ENCODE results near the gene OCIAD1.

Gene OCIAD1

DNA sequence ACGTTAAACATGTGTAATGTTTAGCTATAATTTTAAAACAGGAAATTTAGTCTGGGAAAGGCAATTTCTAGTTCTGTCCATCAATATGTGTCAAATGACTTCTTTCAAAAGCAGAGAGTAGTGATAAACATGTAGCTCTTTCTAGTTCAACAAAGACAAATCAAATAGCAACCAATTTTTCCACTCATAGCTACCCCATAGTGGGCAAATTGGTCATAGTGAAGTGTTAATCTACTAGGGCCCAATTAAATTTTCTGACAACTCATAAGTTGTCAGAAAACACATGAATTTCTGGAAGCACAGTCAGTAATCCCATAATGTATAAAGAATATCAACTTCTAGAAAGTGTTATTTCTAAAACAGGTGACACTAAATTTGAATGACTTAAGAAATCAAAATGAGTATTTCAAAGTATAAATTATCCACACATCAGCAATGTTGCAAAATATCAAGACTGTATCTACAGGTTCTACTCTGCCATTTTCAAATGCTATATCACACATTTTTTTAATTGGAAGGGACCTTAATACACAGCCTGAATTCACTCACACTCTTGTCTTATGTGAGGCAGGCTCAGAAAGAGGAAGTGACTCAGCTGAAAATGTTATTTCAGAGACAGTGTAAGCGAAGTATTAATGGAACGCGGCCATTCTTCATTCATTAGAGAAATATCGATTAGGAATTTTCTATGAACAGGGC, 68.0 kb downstream of the OCIAD1 start:
- no peak for DNase-seq

DNA sequence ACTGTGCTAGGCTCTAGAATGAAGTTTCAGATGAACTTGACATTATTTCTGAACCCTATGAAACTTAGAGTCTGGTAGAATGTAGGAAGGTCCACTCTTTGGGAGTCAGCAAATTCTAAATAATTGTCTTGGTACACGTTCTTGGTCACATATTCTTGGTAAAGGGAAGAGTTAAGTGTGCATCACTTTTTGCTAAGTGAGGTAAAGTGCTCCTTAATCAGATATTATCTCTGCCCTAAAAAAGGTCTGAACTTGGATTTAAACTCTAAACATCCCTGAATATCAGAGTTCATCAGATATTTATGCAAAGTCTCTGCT, 68.5 kb downstream of the OCIAD1 start:
- DNase-seq: no peak

DNA sequence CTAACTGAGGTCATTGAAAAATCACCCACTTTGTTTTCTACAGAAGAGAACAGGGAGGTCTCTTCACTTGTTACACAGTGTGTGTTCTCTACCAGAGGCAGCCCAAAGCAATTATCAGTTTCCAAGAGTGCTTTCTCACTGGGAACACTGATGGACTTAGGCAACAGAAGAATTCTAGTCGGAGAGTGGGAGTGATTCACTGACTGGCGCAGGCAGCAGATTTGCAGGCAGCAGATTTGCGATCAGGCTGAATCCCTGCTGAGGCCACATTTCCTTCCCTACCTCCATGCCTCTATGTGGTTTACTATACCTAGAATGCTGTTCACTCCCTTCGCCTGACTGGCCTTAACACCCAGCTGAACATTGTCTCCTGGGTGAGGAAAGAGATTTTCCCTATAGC, 69.1 kb downstream of the OCIAD1 start:
- DNase-seq: no peak

DNA sequence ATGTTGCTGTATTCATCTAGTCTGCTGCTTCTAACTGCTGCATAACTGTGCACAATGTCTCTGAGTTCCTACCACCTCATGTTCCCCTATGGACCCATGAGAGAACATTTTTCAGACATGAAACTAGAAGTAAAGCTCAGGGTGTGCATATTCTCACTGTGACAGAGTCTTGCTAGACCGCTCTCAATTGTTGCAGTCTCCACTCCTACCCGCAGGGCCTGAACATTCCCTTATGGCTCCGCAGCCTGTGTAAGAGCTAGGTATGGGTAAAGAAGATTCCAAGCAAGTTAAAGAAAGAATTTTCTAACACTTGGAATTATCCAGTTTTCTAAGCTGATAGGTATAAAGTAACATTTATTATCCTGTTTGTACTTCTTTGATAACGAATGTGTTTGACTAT, 70.3 kb downstream of the OCIAD1 start:
- no peak for DNase-seq

DNA sequence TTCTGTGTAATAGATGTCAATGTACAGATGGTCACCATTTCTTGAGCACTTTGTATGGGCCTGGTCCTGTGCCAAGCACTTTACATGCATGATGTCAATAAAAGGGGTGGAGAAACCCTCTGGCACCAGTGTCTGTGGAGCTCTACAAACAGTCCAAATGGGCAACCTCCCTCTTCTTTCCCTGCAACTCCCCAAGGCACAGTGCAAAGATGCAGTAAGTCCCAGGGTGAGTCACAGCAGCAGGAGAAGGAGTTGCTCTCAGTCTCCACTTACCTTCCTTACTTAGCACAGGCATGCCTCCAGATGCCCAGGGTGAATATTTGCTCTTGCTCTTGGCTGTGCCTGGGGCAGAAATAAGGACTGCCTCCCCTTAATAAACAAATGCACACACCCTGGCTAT, 71.4 kb downstream of the OCIAD1 start:
- DNase-seq: no peak

DNA sequence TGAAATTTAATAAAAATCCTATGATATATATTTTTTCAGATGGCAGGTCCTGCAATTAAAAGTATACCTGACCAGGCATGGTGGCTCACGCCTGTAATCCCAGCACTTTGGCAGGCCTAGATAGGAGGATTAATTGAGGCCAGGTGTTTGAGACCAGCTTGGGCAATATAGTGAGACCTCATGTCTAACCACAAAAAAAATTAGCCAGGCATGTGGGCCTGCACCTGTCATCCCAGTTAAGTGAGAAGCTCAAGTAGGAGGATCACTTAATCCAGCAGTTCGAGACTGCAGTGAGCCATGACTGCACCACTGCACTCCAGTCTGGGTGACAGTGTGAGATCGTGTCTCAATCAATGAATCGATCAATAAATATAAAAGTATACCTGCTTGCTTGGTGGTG, 73.2 kb downstream of the OCIAD1 start:
- DNase-seq: no peak

DNA sequence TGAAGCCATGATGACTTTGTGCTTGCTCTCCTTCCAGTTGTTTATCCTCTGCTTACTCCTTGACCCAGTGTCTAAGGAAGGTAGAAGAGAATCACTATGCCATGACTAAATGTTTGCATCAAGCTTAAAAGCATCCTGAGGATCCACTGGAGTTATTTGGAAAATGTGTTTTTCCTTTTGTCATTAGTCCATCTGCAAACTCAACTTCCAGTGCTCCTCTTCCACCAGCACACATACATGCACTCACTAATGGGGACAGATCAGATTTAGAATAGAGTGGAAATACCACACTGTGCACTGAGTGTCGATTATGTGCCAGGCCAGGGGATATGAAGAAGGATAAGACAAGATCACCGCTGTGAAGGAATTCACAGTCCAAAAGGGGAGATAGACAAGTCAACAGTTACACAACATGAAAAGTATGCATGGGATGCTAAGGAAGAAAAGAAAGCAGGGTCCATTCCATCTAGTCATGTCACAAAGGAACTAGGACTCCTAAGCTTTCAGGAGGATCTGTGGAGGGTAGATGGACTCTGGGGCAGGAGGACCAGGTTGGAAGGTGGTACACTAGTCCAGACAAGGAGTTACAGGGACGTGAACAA, 73.8 kb downstream of the OCIAD1 start:
- DNase-seq: no peak

DNA sequence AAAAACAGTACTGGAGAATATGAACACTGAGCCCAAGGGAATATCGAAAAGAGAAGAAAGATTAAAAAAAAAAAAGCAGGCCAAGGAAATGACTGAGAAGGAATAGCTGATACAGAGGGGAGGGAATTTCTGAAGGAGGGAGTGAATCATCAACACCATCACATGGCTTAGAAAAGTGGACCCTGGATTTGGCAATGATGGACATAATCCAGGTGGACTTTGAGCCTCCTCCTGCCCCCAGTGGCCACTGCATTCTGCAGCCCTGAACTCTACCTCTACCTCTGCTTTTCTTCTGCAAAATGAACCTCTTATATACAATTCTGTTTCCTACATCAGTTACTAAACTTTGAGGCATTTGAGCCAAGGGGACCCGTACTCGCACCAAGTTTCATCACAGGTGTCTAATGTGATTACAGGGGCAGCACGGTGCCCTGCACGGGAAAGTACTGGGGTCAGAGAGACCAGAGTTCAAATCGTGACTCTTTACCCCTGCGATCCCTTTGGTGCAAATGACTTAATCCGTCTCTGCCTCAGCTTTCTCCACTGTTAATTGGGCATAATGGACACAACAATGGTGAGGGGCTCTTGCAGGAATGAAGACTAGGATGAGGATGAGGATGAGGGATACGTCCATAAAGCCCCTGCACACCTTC, 74.6 kb downstream of the OCIAD1 start:
- no peak for DNase-seq

DNA sequence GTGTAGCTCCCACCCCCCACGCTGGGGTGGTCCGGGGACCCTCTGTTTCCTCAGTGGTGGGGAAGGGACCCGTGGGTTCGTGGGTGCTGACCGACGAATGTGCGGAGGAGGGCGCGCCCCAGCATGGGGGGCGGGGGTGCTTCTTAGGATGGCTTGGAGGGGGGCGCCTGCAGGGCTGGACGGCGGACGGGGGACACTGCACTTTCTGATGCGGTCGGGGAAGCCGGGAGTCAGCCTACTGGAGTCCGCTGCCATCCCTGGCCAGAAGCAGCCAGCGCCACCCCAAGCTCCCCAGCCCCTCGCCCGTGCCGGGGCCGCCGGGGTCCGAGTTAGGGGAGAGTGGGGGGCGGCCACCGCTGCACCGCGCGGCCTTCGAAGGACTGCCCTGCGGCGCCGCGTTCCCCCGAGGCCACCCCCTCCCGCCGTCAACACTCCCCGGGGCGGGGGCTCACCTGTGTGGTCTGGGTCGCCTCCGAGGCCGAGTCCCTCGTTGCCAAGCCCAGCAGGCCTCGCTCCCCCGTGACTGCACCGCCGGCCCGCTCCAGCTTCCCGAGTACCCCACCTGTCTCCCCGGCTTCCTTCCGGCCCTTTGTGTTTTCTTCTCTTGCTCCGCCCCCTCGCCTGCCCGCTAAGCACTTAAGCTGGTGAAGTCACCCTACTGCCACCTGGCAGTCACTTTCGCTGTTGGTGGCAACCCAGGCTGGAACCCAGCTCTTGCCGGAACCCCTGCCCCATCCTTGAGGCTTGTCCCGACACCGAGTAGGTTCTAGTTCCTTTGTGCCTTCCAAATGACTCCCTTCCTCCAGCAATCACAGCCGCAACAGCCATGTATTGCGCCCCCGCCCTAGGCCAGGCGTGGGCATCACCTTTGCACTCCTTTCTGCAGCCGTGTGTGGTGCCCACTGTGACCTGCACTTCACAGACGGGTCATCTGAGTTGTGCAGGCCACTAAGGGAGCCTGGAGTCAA, 75.6 kb downstream of the OCIAD1 start, which contains the start of gene OCIAD2:
TSS of gene OCIAD2 (minus strand) at position 569 of the 968 bp plus-strand sequence. CDS start 2,225 bp downstream, outside the sequence.
- DNase-seq: peak; percentile 81

DNA sequence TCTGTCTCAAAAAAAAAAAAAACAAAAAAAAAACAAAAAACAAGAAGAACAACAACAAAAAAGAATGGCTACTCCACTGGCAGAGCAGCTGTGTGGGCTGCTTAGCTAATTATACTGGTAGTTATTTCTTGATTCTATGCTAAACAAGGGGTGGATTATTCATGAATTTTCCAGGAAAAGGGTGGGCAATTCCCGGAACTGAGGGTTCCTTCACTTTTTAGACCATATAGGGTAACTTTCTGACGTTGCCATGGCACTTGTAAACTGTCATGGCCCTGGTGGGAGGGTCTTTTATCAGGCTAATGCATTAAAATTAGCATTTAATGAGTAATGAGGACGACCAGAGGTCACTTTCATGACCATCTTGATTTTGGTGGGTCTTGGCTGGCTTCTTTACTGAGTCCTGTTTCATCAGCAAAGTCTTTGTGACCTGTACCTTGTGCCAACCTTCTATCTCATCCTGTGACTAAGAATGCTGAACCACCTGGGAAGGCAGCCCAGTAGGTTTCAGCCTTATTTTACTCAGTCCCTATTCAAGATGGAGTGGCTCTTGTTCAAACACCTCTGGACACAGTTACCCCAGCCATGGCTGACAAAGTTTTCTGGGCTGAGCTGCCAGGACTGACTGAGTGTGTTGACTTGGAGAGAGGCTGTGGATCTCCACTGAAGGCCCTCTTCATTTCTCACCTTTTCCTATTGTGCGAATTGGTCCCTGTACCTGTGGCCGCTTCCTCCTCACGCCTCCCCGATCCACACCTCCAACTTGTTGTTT, 77.0 kb downstream of the OCIAD1 start:
- no peak for DNase-seq

DNA sequence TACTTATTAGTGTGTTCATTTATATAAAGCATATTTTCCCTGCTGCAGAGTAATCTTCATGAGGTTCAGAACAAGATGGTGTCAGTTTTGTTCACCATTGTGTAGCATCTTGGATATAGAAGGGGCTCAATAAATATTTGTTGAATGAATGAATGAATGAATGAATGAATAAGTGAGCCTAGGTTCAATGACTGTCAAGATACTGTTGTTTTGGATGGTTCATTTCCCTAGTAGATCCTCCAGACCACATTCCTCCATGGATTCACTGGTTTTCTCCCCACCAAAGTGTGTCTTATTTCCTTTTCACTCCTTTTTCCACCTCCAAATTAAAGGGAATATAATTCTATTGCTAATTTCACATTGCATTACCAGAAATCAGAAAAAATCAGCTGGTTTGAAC, 77.8 kb downstream of the OCIAD1 start:
- DNase-seq: no peak

DNA sequence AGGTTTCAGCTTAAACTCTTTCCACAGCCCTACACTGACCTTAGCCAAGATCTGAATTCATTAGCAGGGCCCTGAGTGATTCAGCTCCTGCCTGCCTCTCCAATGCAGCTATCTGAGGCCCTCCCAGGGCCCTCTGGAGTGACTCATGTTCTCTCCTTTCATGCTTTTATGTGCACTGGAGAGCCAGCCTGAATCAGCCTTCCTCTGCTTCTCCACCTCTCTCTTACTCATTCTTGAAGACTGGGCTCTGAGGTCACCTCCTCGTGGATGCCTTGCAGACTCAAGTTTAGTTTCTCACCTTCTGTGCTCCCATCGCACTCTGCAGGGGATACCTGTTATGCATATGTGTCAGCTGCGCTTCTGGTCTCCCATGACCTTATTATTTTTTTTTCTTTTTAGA, 78.8 kb downstream of the OCIAD1 start:
- no peak for DNase-seq

DNA sequence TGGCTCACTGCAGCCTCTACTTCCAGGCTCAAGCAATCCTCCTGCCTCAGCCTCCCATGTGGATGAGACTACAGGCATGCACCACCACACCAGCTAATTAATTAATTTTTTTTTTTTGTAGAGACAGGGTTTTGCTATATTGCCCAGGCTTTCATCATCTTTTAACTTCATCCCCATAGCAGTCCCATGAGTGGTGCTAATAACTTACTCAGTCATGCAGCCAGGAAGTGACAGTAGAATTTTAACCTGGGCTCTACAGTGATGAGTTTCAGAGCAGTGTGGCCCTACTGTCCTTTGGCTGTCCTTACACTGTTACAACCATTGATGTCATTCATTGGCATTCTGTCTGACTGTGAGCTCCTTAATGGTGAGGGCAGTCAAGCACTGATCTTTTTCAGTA, 79.6 kb downstream of the OCIAD1 start:
- DNase-seq: no peak

Data from activated CD4-positive, alpha-beta T cell treated with anti-CD3 and anti-CD28 coated beads, Interleukin-2, amount 50 U/mL, for 1 hour (primary cell).